GM10248 (cell line): ENCODE results near the gene RUNDC1.

ENCODE experiments used
- CTCF ChIA-PET: fragments of 300-600 bp; sonication (Branson Sonifier 250); formaldehyde crosslinking; extraction: SDS; loops from one replicate; lab custom pipeline; 2021; ENCODE audit warnings: antibody characterized with exemption; lab: Yijun Ruan, JAX
- POLR2A ChIA-PET: fragments of 350-650 bp; sonication (Branson Sonifier 250); formaldehyde crosslinking; extraction: SDS; loops from one replicate; lab custom pipeline; 2020; ENCODE audit warnings: antibody characterized with exemption; lab: Yijun Ruan, JAX
- DNase-seq: peaks from one replicate; pipeline ENCODE4 v3.0.0; 2012; ENCODE audit errors: extremely low spot score
- TF ChIP-seq, protein P1 (sequence below): IDR thresholded peaks from 2 replicates; pipeline ENCODE4 v1.5.1; 2012; ENCODE audit warnings: mild to moderate bottlenecking, low read depth; ENCODE audit errors: extremely low read depth, missing control alignments, control extremely low read depth

RUNDC1 gene

GRCh38 chr17:42980274-42980765 is at the start of gene RUNDC1:
Gene RUNDC1, plus strand, starts transcription at chr17:42980565. Its CDS starts 12 bp downstream, at chr17:42980577.
- ChIA-PET CTCF (interaction anchor here (0.9 to 3.6 kb wide), 7 partner anchors 12 to 217 kb away, joined by 3 to 12 read pairs (median 4); partner anchors contain the start of gene RPL27), POLR2A (interaction anchor here (1.6 kb wide), 1 partner anchor 18 kb away, joined by 8 read pairs; the partner anchor contains the start of gene RPL27)
- DNase-seq = peak; percentile 95
- TF ChIP-seq, protein P1, sequence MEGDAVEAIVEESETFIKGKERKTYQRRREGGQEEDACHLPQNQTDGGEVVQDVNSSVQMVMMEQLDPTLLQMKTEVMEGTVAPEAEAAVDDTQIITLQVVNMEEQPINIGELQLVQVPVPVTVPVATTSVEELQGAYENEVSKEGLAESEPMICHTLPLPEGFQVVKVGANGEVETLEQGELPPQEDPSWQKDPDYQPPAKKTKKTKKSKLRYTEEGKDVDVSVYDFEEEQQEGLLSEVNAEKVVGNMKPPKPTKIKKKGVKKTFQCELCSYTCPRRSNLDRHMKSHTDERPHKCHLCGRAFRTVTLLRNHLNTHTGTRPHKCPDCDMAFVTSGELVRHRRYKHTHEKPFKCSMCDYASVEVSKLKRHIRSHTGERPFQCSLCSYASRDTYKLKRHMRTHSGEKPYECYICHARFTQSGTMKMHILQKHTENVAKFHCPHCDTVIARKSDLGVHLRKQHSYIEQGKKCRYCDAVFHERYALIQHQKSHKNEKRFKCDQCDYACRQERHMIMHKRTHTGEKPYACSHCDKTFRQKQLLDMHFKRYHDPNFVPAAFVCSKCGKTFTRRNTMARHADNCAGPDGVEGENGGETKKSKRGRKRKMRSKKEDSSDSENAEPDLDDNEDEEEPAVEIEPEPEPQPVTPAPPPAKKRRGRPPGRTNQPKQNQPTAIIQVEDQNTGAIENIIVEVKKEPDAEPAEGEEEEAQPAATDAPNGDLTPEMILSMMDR = no peak

GRCh38 chr17:42937712-42938596 is 42.4 kb upstream of the RUNDC1 start:
- TF ChIP-seq, protein P1 = peak; percentile 49
- POLR2A ChIA-PET = no interaction called here
- CTCF ChIA-PET = interaction anchor here (1.0 to 1.5 kb wide), 11 partner anchors 9 to 177 kb away, joined by 3 to 6 read pairs (median 4); partner anchors contain the start of gene RAMP2
- DNase-seq = peak; percentile 56

- CTCF ChIA-PET = no interaction called here
- DNase-seq = no peak
- POLR2A ChIA-PET = no interaction called here
- TF ChIP-seq, protein P1 = no peak
These were observed 36.2 kb upstream of the RUNDC1 start for GRCh38 chr17:42944211-42944610.

DNA sequence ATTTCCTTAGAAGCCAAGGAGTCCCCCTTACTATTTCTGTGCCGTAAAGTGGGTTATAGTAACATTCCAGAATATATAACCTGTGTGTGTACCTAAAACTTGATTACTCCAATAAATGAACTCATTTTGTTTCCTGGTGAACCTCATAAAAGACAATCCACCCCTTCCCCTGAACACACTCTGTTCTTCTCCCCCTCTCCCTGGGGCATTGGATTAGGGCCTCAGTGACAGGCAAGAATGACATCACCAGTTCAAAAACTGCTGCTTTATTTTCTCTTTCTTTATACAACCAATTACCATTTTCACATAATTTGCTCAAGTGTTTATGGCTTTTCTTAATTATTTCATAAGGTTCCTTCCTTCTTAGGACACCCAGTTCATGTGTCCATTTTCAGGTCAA is 33.6 kb upstream of the RUNDC1 start:
- no peak for DNase-seq
- ChIA-PET CTCF (interaction anchor here (1.4 kb wide), 1 partner anchor 123 kb away, joined by 3 read pairs; the partner anchor contains the start of gene BECN1), POLR2A (no interaction called here)

GRCh38 chr17:42950044-42950783 is 30.2 kb upstream of the RUNDC1 start:
- ChIA-PET POLR2A (no interaction called here), CTCF (interaction anchor here (1.4 to 1.7 kb wide), 2 partner anchors 21 to 230 kb away, joined by 3 to 5 read pairs; no protein-coding TSS in a partner anchor)
- DNase-seq = no peak
- TF ChIP-seq, protein P1 = no peak

More for the DNA sequence above, 33.6 kb upstream of the RUNDC1 start:
- TF ChIP-seq, protein P1 = no peak

DNA sequence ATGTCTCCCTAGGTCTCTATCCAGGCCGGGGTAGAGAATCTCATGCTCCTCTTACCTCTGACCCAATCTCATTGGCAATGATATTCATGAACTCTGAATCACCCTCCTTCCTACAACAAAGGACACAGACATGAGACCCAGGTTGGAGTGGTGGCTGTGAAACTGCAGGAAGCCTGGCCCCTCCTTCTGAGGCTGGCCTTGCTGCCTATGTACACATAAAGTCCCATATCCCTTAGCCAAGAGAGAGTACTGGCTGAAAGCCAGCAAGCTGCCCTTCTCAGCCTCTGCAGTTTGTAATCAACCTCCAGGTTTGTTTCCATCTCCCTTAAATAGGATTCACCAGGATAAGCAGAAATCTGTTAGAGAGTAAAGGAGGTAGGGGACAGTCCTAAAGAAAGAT is 26.7 kb upstream of the RUNDC1 start:
- DNase-seq = no peak
- TF ChIP-seq, protein P1 = no peak
- CTCF ChIA-PET = no interaction called here
- POLR2A ChIA-PET = no interaction called here
